ENCODE data around the gene EHD2.
A peak's percentile ranks its signal among the peaks of the same experiment; 100 is the strongest.
"Not testable (repeated sequence)": the region's sequence is repeated elsewhere in the genome, so short reads cannot be mapped to it uniquely, and the experiment has no call there.

The EHD2 gene

DNA sequence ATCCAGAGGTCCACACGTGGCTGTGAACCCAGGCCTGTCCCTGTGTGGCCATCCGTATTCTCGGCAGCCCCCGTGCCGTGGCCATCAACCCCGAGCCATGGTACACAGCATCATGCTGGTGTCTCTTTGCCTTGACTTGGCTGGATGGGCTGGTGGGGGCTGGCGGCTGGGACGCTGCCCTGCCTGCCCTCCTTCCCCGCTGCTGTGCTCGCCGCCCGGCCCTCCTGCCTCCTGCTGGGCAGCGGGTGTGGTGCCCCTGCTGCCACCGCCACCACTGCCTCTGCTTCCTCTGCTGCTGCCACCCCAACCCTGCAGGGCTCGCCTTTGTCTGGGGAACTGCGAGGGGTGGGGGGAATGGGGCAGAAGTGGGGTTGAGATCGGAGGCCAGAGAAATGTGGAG lies 19.7 kb upstream of the EHD2 start:
- DNase-seq, result no peak

GRCh38 chr19:47693903-47694302 lies 19.3 kb upstream of the EHD2 start:
- DNase-seq, result no peak

- DNase-seq, result no peak
These were observed 18.6 kb upstream of the EHD2 start for GRCh38 chr19:47694466-47695273.

DNA sequence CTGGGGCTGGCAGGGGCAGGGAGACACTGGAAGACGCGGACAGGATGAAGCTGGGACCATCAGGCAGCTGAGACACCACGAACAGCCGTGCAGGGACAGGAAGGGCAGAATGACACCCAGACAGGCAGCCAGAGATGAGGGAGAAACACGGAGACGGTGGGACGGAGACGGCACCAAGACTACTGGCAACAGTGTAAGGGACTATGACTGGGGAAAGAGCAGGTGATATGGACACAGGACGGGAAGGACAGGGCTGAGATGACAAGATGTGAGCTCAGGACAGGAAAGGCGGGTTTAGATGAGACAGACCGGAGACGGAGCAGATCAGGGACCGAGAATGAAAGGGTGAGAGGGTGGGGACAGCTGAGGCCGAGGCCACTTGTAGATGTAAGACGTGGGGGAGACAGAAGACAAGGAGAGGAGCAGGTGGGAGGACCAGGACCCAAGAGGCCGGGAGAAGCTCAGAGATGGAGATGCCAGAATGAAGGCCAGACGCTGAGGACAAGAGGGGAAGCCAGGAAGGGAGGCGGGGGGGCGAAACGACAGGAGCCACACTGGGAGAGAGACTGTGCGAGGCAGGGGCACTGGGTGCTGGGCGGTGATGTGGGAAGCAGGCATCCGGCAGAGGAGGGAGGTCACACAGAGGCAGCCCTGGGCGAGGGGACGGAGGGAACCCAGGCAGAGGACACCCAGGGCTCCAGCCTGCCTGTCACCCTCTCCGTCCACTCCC lies 17.5 kb upstream of the EHD2 start:
- no peak for DNase-seq

- no peak for DNase-seq
These were observed 16.6 kb upstream of the EHD2 start for GRCh38 chr19:47696635-47697034.

GRCh38 chr19:47697863-47698609 lies 15.2 kb upstream of the EHD2 start:
- peak in 1 of 4 experiments; percentile 29 for DNase-seq

DNA sequence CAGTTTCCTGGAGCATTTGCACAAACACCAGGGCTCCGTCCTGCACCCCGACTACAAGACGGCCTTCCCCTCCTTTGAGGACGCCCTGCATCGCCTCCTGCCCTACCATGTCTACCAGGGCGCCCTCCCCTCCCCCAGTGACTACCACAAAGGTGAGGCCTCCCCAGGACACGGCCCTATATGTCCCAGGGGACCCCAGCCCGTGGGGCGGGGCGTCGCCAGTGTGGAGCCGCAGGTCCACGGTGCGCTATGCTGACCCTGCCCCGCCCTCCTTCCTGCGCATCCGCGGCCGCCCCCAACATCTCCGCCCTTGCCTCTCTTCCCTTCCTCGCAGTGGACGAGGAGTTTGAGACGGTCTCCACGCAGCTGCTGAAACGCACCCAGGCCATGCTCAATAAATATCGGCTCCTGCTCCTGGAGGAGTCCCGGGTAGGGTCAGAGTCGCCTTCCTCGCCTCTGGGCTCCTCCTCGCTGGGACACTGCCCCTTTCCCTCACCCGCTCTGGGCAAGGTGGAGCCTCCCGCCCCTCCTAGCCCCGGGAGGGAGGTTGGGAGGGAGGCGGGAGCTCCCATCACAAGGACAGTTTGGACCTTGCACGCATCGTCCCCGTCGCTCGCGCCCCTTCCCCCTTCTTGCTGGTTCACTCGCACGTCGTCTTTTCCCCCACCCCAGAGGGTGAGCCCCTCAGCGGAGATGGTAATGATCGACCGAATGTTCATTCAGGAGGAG lies 14.4 kb upstream of the EHD2 start:
- DNase-seq, result no peak

- DNase-seq, result peak; percentile 18 to 38 (median 28)
These were observed 13.8 kb upstream of the EHD2 start for GRCh38 chr19:47699360-47699917.

DNA sequence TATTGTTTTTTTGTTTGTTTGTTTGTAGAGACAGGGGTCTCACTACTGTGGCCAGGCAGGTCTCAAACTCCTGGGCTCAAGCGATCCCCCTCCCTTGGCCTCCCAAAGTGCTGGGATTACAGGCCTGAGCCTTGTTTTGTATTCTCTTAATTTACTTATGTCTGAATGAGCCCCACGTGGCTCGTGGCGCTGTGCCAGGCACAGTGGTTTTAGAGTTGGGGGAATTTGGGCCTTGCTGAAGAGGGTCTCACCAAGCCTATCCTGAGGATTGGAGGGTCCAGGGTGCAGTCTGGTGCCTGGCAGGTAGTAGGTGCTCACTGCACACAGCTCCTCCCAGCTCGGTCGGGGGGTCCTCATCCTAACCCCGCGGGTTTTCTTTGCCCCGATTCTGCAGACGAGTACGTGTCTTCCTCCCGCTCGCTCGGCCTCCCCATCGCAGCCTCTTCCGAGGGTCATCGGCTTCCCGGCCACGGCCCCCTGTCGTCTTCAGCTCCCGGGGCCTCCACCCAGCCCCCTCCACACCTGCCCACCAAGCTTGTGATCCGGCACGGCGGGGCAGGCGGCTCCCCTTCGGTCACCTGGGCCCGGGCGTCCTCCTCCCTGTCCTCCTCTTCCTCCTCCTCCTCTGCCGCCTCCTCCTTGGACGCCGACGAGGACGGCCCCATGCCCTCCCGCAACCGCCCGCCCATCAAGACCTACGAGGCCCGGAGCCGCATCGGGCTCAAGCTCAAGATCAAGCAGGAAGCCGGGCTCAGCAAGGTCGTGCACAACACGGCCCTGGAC lies 12.1 kb upstream of the EHD2 start:
- no peak for DNase-seq

DNA sequence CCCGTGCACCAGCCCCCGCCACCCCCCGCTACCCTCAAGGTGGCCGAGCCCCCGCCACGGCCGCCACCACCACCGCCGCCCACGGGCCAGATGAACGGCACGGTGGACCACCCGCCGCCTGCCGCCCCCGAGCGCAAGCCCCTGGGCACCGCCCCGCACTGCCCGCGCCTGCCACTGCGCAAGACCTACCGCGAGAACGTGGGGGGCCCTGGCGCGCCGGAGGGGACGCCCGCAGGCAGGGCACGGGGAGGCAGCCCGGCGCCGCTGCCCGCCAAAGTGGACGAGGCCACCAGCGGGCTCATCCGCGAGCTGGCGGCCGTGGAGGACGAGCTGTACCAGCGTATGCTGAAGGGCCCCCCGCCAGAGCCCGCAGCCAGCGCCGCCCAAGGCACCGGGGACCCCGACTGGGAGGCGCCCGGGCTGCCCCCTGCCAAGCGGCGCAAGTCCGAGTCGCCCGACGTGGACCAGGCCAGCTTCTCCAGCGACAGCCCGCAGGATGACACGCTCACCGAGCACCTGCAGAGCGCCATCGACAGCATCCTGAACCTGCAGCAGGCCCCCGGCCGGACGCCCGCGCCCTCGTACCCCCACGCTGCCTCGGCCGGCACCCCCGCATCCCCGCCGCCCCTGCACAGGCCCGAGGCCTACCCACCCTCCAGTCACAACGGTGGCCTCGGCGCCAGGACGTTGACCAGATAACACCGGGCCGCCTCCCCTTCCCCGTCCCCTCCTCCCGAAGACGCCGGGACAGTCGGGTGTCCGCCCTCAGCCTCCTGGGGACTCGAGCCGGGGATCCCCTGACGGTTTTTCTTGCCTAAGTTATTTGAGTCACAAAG lies 11.3 kb upstream of the EHD2 start:
- DNase-seq, result no peak

DNA sequence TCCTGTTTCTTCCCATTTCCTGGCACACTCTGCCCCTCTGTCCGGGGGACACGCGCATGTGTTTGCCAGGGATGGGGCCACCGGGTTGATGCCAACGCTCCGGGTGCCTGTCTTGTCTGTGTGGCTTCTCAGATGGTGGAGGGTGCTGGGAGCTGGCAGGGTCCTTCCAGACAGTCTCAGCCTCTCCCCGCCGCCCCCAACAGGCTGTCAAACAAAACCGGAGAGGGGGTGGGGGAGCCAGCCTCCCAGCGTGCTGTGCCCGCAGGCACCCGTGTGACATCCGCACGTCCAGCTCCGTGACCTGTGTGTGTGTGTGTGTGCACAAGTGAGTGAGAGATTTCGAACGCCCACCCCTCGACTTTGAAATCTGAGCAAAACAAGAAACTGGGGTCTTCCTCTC lies 10.6 kb upstream of the EHD2 start:
- no peak for DNase-seq

DNA sequence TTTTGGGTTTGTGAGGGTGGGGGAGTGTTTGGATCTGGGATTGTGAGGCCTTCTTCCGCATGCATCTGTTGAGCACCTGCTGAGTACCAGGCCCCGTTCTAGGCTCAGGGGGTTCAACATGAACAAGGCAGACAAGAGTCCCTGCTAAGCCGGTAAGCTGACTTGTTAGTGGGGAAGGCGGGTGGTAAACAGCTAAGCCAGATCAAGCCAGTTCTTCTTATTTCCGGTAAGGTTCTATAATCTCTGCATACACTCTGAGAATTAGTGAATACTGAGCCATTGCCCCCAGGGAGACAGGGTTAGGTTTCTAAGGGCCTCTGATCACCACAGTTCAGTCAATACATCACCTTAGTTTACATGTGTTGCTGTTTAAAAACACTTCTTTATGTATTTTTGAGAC lies 9.9 kb upstream of the EHD2 start:
- DNase-seq, result no peak

DNA sequence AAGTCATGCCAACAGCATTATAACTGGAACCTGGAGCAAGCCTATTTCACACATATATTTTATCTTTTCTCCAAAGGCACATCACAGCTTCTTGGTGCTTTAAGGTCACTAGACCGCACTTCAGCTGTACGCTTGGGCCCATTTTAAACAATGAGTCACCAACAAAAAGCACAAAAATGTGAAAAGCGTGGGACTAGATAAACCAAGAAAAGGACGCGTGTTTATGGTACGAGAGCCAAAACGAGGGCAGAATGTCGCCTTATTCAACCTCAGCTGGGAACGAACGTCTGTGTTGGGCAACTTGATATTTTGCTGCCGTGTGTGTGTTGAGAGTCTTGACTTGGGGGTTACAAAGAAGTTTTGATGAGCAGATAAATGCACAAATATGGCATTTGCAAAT lies 9.2 kb upstream of the EHD2 start:
- no peak for DNase-seq

DNA sequence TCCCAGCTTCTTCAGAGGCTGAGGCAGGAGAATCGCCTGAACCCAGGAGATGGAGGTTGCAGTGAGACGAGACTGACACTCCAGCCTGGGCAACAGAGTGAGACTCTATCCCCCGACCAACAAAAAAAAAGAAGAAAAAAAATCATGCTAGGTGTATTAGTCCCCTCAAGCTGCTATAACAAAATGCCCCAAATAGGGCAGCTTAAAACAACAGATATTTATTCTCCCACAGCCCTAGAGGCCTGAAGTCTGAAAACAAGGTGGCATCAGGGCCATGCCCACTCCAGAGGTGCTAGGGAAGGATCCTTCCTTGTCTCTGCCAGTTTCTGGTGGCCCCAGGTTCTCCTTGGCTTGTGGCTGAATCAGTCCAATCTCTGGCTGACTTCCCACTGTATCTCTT lies 8.6 kb upstream of the EHD2 start:
- no peak for DNase-seq

- peak; percentile 45 to 57 (median 54) for DNase-seq
These were observed 5.9 kb upstream of the EHD2 start for GRCh38 chr19:47707135-47707925.

DNA sequence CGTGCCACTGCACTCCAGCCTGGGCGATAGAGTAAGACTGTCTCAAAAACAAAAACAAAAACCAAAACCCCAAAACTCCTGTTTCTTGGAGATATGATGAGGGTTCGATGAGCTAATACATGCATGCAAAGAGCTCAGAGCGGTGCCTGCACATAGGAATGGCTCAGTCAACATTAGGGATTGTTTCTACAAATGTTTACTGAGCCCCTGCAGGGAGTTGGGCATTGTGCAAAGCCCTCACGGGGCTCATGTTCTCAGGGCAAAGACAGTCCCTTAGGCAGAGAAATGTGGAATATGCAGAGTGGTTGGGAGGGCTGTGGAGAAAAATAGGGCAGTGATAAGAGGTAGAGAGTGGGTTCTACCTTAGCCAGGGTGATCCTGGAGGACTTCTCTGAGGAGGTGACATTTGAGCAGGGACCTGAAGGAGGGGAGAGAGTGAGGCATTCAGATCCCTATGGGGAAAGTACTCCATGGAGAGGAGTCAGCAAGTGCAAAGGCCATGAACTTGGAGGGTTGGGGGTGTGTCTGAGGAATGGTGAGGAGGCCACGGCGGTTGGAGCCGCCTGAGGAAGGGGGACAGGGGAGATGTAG lies 1.5 kb upstream of the EHD2 start:
- no peak for DNase-seq

- no peak for DNase-seq
These were observed 1.1 kb downstream of the EHD2 start for GRCh38 chr19:47714339-47714738.

GRCh38 chr19:47714855-47715254 lies 1.6 kb downstream of the EHD2 start:
- DNase-seq, result not testable (repeated sequence)

DNA sequence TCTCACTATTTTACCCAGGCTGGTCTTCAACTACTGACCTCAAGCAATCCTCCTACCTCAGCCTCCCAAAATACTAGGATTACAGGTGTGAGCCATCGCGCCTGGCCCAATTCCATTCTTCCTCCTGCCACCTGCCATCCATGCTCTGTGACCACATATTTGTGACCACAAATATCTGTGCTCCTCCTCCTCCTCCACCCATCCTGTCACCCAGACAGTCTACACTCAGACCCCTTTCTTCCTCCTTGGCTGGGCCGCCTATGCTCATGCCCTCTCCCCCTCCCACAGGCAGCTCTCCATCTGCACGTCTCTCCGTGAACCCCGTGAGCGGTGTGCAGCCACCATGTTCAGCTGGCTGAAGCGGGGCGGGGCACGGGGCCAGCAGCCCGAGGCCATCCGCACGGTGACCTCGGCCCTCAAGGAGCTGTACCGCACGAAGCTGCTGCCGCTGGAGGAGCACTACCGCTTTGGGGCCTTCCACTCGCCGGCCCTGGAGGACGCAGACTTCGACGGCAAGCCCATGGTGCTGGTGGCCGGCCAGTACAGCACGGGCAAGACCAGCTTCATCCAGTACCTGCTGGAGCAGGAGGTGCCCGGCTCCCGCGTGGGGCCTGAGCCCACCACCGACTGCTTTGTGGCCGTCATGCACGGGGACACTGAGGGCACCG lies 3.2 kb downstream of the EHD2 start:
- no peak for DNase-seq
